Adrenal gland (tissue), 12 donors: ENCODE measurements around the gene FRS2. TPM values are rescaled to one million over a fixed set of nuclear protein-coding genes. Genes with fewer than 3 reads are reported as not detected.

ENCODE experiments used
- DNase-seq, 7 donors: peaks; one replicate each; pipeline ENCODE4 v3.0.0-alpha.2; 2019 to 2020
- H3K27ac ChIP-seq, 5 donors: fragments of 200-600 bp; sonication (generic) in 4 of 5; 1 replicate in 3 of 5; 2 replicates in 2 of 5; pipeline versions ENCODE4 v1.5.1 to v1.8.0; 2016 to 2020; ENCODE audit warnings: mild to moderate bottlenecking in 1 of 5
- H3K27me3 ChIP-seq: fragments of 200-600 bp; 2 replicates; pipeline ENCODE4 v1.8.0; 2021
- H3K36me3 ChIP-seq, 2 donors: fragments of 200-600 bp; replicated peaks in 1 of 2; 1 replicate in 1 of 2; 2 replicates in 1 of 2; pipeline versions ENCODE4 v1.5.1 to v1.8.0; 2018 to 2022
- H3K4me1 ChIP-seq, 2 donors: fragments of 200-600 bp; replicated peaks in 1 of 2; 1 replicate in 1 of 2; 2 replicates in 1 of 2; pipeline versions ENCODE4 v1.5.1 to v1.8.0; 2018 to 2021
- H3K4me3 ChIP-seq, 4 donors: fragments of 200-600 bp; sonication (generic) in 3 of 4; one replicate each; pipeline ENCODE4 v1.5.1; 2016 to 2018
- H3K9me3 ChIP-seq, 3 donors: fragments of 200-600 bp; sonication (generic) in 1 of 3; replicated peaks in 1 of 3; 1 replicate in 2 of 3; 2 replicates in 1 of 3; pipeline versions ENCODE4 v1.5.1 to v1.8.0; 2016 to 2021
- POLR2A ChIP-seq, 2 donors: fragments of 450-650 bp; IDR thresholded peaks; one replicate each; pipeline ENCODE4 v1.6.1; 2017; ENCODE audit warnings: antibody characterized with exemption in 2 of 2, mild to moderate bottlenecking in 2 of 2, moderate library complexity in 1 of 2
- WGBS, 4 donors: extraction: QIAGEN DNeasy Blood & Tissue Kit in 2 of 4; methylation state at CpG; one replicate each; pipeline versions ENCODE4 v1.1.5 to v1.1.7; 2013 to 2017; 5-methylcytosine and 5-hydroxymethylcytosine counted together
- intact Hi-C, 2 donors: fragments of 100-400 bp; cut with DNase I; formaldehyde crosslinking; loops; one replicate each; pipeline versions ENCODE4 v1.14.1 to v1.15.0; 2022 to 2023
- polyA plus RNA-seq, 3 donors: library from polyadenylated mRNA; stranded (reverse); fragments of 200-250 nt in 2 of 3; fragments of 350-450 nt in 1 of 3; fragmentation: Illumina TruSeq in 1 of 3; extraction: RNeasy Lipid Tissue Mini Kit (QIAGEN cat#74804) in 1 of 3; gene quantifications; one replicate each; pipeline ENCODE4 v1.2.3, GENCODE V29; 2013 to 2014
- total RNA-seq, 9 donors: library from RNA; depleted of rRNA in 4 of 9; stranded (reverse); fragments of >200 nt in 4 of 9; fragments of 120-200 nt in 1 of 9; fragmentation: NEBNext Ultra II Directional in 1 of 9; extraction: Animal tissue kit (Norgen Biotek cat#: 25700) in 1 of 9; gene quantifications; one replicate each; pipeline versions ENCODE4 v1.1.0 to v1.2.4, GENCODE V29; 2013 to 2023
- TF ChIP-seq, protein P1 (sequence below), 6 experiments: fragments of 450-650 bp in 4 of 6; fragments of 200-600 bp in 2 of 6; sonication (generic) in 1 of 6; IDR thresholded peaks; 1 replicate in 5 of 6; 2 replicates in 1 of 6; pipeline versions ENCODE4 v1.5.1 to v1.8.0; 2016 to 2021; ENCODE audit warnings: antibody characterized with exemption in 6 of 6, mild to moderate bottlenecking in 2 of 6, moderate library complexity in 1 of 6
- donor health status: healthy with polysubstance abuse.
- donor health status: Bipolar disorder and iron deficiency.
- donor health status: DM: yes; HTN: yes; CAD: no.
- donor health status: DM: no; HTN: no; CAD: no.
- donor health status: DM: no; HTN: no; CAD: no.
- donor health status: DM: yes; HTN: yes; CAD: no.

Gene FRS2
- total and polyA plus RNA-seq, 12 donors, result 4.8 to 86.1 (median 45.1) TPM

- no peak for TF ChIP-seq POLR2A (IDR thresholded peaks at IDR 0.05)
- TF ChIP-seq, protein P1, sequence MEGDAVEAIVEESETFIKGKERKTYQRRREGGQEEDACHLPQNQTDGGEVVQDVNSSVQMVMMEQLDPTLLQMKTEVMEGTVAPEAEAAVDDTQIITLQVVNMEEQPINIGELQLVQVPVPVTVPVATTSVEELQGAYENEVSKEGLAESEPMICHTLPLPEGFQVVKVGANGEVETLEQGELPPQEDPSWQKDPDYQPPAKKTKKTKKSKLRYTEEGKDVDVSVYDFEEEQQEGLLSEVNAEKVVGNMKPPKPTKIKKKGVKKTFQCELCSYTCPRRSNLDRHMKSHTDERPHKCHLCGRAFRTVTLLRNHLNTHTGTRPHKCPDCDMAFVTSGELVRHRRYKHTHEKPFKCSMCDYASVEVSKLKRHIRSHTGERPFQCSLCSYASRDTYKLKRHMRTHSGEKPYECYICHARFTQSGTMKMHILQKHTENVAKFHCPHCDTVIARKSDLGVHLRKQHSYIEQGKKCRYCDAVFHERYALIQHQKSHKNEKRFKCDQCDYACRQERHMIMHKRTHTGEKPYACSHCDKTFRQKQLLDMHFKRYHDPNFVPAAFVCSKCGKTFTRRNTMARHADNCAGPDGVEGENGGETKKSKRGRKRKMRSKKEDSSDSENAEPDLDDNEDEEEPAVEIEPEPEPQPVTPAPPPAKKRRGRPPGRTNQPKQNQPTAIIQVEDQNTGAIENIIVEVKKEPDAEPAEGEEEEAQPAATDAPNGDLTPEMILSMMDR (IDR thresholded peaks at IDR 0.05), result no peak
- Histone ChIP-seq H3K27ac (no peak overlapping the region), H3K4me3 (no peak overlapping the region), H3K9me3 (no peaks in the 10 kb centered on the region), H3K4me1 (peaks cover 0 to 13% of the 10 kb centered on the region in 2 donors), H3K36me3 (no peaks in the 10 kb centered on the region), H3K27me3 (no peaks in the 10 kb centered on the region)
- DNase-seq, result no peak
- intact Hi-C loops, result no loop called here
- WGBS, 4 donors, result 82 to 95% (median 90%) methylated on average over 6 of the region's 6 CpGs
These were observed 85.3 kb downstream of the FRS2 start for GRCh38 chr12:69555461-69555860.

- no peak for DNase-seq
These were observed 86.2 kb downstream of the FRS2 start for GRCh38 chr12:69556383-69556782.

DNA sequence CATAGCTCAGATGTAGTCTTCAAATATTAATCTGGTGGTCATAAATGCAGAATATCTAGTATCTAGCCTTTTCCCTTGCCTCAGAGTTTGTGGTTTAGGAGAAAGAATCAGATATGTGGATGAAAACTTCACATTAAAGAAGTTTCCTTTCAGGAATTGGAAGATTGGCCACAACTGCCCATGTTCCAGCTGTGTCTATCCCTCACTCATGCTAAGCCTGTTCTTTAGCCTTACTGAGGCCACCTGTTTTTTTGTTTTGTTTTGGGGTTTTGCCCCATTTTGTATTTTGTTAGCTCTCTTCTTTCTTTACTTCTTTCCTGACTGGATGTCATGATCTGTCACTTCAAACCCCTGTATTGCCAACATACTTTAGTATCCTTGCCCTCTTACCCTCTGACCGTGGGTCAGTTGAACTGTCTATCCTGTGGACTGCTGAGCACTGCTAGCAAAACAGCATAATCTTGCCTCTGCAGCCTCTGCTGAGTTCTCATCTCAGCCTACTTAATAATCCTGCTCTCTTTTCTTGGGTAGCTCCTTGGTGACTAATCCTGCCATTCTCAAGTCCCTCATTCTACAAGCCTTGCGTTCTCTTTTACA, 93.1 kb downstream of the FRS2 start:
- Histone ChIP-seq H3K36me3 (no peaks in the 10 kb centered on the region), H3K9me3 (no peaks in the 10 kb centered on the region), H3K4me1 (no peaks in the 10 kb centered on the region), H3K27ac (no peak overlapping the region), H3K27me3 (no peaks in the 10 kb centered on the region), H3K4me3 (no peak overlapping the region)
- 90 to 100% (median 95%) methylated on average over 2 of the region's 2 CpGs for WGBS, 4 donors
- no peak for DNase-seq
- intact Hi-C loops, result no loop called here
- TF ChIP-seq, protein P1 (IDR thresholded peaks at IDR 0.05), result no peak
- no peak for TF ChIP-seq POLR2A (IDR thresholded peaks at IDR 0.05)

More at GRCh38 chr12:69556383-69556782, 86.2 kb downstream of the FRS2 start:
- Histone ChIP-seq H3K9me3 (no peaks in the 10 kb centered on the region), H3K36me3 (no peaks in the 10 kb centered on the region), H3K4me3 (no peak overlapping the region), H3K4me1 (peaks cover 0 to 13% of the 10 kb centered on the region in 2 donors), H3K27me3 (no peaks in the 10 kb centered on the region), H3K27ac (no peak overlapping the region)
- no peak for TF ChIP-seq POLR2A (IDR thresholded peaks at IDR 0.05)
- TF ChIP-seq, protein P1 (IDR thresholded peaks at IDR 0.05), result no peak
- 81 to 93% (median 88%) methylated on average over 9 of the region's 9 CpGs for WGBS, 4 donors
- intact Hi-C loops, result no loop called here

- TF ChIP-seq, protein P1 (IDR thresholded peaks at IDR 0.05), result no peak
- TF ChIP-seq POLR2A (IDR thresholded peaks at IDR 0.05), result no peak
- Histone ChIP-seq H3K27ac (no peak overlapping the region), H3K9me3 (no peaks in the 10 kb centered on the region), H3K4me1 (no peaks in the 10 kb centered on the region), H3K27me3 (no peaks in the 10 kb centered on the region), H3K4me3 (no peak overlapping the region), H3K36me3 (peaks cover 0 to 6% of the 10 kb centered on the region in 2 donors)
- 79 to 90% (median 89%) methylated on average over 3 of the region's 3 CpGs for WGBS, 4 donors
- DNase-seq, result no peak
- intact Hi-C loops, result no loop called here
These were observed 96.4 kb downstream of the FRS2 start for GRCh38 chr12:69566603-69567002.
